GM12872 (cell line): Measurements from ENCODE around the gene SLC25A4.

Experiments used
- CTCF ChIP-seq: IDR thresholded peaks from 3 replicates; pipeline ENCODE4 v1.5.1; 2011; ENCODE audit warnings: low read depth, mild to moderate bottlenecking, low read length, moderate library complexity; ENCODE audit not compliant: insufficient read depth

The SLC25A4 gene

GRCh38 chr4:185141777-185142176 lies 1.3 kb upstream of the SLC25A4 start:
- TF ChIP-seq CTCF: no peak

DNA sequence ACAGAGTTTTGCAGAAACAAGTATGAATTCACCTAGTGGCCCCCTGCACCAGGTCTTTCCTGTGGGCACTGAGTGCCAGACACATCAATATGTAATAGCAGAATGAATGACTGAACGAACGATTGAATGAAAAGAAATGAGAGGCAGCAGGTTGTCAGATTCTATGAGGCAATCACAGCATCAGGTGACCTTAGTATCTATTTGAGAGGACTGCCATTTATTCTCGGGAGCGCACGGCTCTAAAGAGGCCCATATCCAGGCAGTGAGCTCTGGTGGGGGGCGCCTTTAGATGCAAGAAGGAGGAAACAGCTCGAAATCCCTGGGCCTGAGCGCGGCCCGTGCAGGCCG lies 528 bp upstream of the SLC25A4 start:
- TF ChIP-seq CTCF: no peak

DNA sequence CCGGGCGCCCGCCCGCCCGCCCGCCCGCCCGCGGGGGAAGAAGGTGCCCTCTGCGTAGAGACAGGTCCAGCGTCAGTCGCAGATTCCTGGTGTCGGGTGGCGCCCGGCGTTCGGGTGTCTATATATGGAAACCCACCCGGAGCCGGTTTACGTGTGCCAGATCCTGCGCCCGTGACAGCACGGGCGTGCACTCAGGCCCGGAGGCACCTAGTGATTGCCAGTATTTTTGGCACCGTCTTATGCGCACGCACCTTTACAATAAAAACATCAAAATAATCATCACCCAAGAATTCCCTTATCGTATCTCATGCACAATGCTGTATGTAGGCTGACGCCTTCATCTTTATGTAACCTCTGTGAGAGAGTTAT lies 519 bp downstream of the SLC25A4 start:
- no peak for TF ChIP-seq CTCF

- TF ChIP-seq CTCF: no peak
Measured at GRCh38 chr4:185144601-185145240, 1.7 kb downstream of the SLC25A4 start.

DNA sequence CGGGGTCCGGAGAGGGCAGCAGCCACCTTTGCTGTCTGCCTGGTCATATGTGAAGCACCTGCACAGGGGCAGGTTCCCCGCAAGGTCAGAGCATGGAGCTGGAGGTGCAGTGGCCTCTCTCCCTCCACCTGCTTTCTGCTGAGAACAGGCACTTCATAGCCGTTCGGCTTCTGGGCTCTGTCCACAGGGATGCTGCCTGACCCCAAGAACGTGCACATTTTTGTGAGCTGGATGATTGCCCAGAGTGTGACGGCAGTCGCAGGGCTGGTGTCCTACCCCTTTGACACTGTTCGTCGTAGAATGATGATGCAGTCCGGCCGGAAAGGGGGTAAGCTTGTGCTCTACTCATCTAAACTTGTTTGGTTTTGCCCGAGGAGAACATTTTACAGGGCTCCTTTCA lies 2.5 kb downstream of the SLC25A4 start:
- TF ChIP-seq CTCF: no peak

GRCh38 chr4:185149392-185149791 lies 6.3 kb downstream of the SLC25A4 start:
- TF ChIP-seq CTCF: no peak

DNA sequence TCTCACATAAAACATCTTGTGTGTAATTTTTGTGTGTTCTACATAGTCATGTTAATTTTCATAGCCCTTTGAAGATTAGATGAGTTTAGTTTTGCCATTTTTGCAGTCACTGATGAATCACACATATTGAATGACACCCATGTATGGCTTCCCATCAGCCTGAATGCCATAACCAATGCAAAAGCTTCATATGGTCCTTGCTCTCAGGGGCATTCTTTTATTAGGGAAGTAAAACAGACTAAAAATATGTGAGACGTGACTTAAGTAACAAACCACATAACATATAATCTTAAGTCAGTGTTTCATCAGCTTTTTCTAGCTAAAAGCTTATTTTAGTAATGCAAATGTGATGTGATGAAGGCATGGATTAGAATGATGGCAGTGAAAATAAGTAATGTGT lies 8.2 kb downstream of the SLC25A4 start:
- no peak for TF ChIP-seq CTCF
